ENCODE results near the gene CHCHD4.

- TF ChIP-seq CTCF (IDR thresholded peaks at IDR 0.05) (no peak), POLR2A (IDR thresholded peaks at IDR 0.05) (no peak)
These were observed 6.9 kb downstream of the CHCHD4 start for GRCh38 chr3:14117468-14118399.
